Left hindlimb (tissue), 1 donor: ENCODE data around the gene RALGAPB.
"Not testable (repeated sequence)": the region's sequence is repeated elsewhere in the genome, so short reads cannot be mapped to it uniquely, and the experiment has no call there.

Experiments
- DNase-seq: peaks from one replicate; pipeline ENCODE4 v3.0.0-alpha.2; 2018

RALGAPB gene

GRCh38 chr20:38472513-38473366, at the start of gene RALGAPB:
RALGAPB (plus strand) TSS chr20:38472843; CDS start chr20:38488433, 15,590 bp downstream.
- DNase-seq: peak; percentile 99

- DNase-seq: no peak
Observed at GRCh38 chr20:38423541-38423940, 49.1 kb upstream of the RALGAPB start.

- DNase-seq: no peak
Observed at GRCh38 chr20:38424401-38424800, 48.2 kb upstream of the RALGAPB start.

GRCh38 chr20:38426006-38426897, 46.4 kb upstream of the RALGAPB start:
- DNase-seq: no peak

- no peak for DNase-seq
Observed at GRCh38 chr20:38427655-38428023, 45.0 kb upstream of the RALGAPB start.

GRCh38 chr20:38428800-38429199, 43.8 kb upstream of the RALGAPB start:
- DNase-seq: no peak

- DNase-seq: no peak
Observed at GRCh38 chr20:38429301-38429700, 43.3 kb upstream of the RALGAPB start.

GRCh38 chr20:38430679-38431325, 41.8 kb upstream of the RALGAPB start:
- no peak for DNase-seq

- DNase-seq: no peak
Observed at GRCh38 chr20:38432292-38432691, 40.4 kb upstream of the RALGAPB start.

GRCh38 chr20:38432870-38433269, 39.8 kb upstream of the RALGAPB start:
- not testable (repeated sequence) for DNase-seq

GRCh38 chr20:38433304-38433972, 39.2 kb upstream of the RALGAPB start:
- DNase-seq: no peak

GRCh38 chr20:38434301-38434741, 38.3 kb upstream of the RALGAPB start:
- DNase-seq: no peak

GRCh38 chr20:38434770-38435554, 37.7 kb upstream of the RALGAPB start, which contains the start of gene SNHG17:
SNHG17 (minus strand) TSS chr20:38435328.
- peak; percentile 91 for DNase-seq

- no peak for DNase-seq
Observed at GRCh38 chr20:38435555-38435939, 37.1 kb upstream of the RALGAPB start.

- DNase-seq: no peak
Observed at GRCh38 chr20:38437796-38438195, 34.8 kb upstream of the RALGAPB start.

GRCh38 chr20:38441110-38441509, 31.5 kb upstream of the RALGAPB start:
- DNase-seq: not testable (repeated sequence)

GRCh38 chr20:38441916-38442315, 30.7 kb upstream of the RALGAPB start:
- no peak for DNase-seq

- DNase-seq: no peak
Observed at GRCh38 chr20:38445381-38445796, 27.3 kb upstream of the RALGAPB start.

GRCh38 chr20:38445901-38446425, 26.7 kb upstream of the RALGAPB start:
- no peak for DNase-seq

- peak; percentile 91 for DNase-seq
Observed at GRCh38 chr20:38446441-38447209, 26.0 kb upstream of the RALGAPB start.

- no peak for DNase-seq
Observed at GRCh38 chr20:38447251-38447661, 25.4 kb upstream of the RALGAPB start.
